Keratinocyte (primary cell): ENCODE results near the gene UBE2O. TPM values are rescaled to one million over a fixed set of nuclear protein-coding genes. Genes with fewer than 3 reads are reported as not detected.
"Not testable (repeated sequence)": the region's sequence is repeated elsewhere in the genome, so short reads cannot be mapped to it uniquely, and the experiment has no call there.

ENCODE experiments used
- DNase-seq: peaks from one replicate; pipeline ENCODE4 v3.0.0-alpha.2; 2011; ENCODE audit warnings: low read depth, missing footprints, low spot score
- FAIRE-seq: peaks from 2 replicates; lab custom pipeline; 2011; peaks lifted over from hg19 to GRCh38; lab: Jason Lieb, UNC
- H2AFZ ChIP-seq: 2 replicates; pipeline ENCODE4 v1.6.0; 2012; ENCODE audit warnings: low read length, control low read depth, inconsistent platforms; ENCODE audit not compliant: control insufficient read depth
- H3K27ac ChIP-seq: 2 replicates; pipeline ENCODE4 v1.5.1; 2011; ENCODE audit warnings: low read length; ENCODE audit not compliant: control insufficient read depth, insufficient read depth
- H3K27me3 ChIP-seq: 3 replicates; pipeline ENCODE4 v1.6.0; 2011; ENCODE audit warnings: low read length; ENCODE audit not compliant: control insufficient read depth, insufficient read depth; ENCODE audit errors: extremely low read depth
- H3K36me3 ChIP-seq, 2 experiments: 2 replicates in 1 of 2; 3 replicates in 1 of 2; pipeline ENCODE4 v1.5.1; 2011; ENCODE audit warnings: low read length in 2 of 2, mild to moderate bottlenecking in 1 of 2; ENCODE audit not compliant: control insufficient read depth in 2 of 2, insufficient read depth in 2 of 2; ENCODE audit errors: extremely low read depth in 1 of 2
- H3K4me1 ChIP-seq: 3 replicates; pipeline ENCODE4 v1.5.1; 2011; ENCODE audit warnings: low read length; ENCODE audit not compliant: control insufficient read depth, insufficient read depth; ENCODE audit errors: extremely low read depth
- H3K4me2 ChIP-seq: 3 replicates; pipeline ENCODE4 v1.6.0; 2011; ENCODE audit warnings: low read depth, low read length; ENCODE audit not compliant: control insufficient read depth, insufficient read depth; ENCODE audit errors: extremely low read depth
- H3K4me3 ChIP-seq, 3 experiments: fragments of 200-600 bp in 1 of 3; sonication (generic) in 1 of 3; 2 replicates in 2 of 3; 3 replicates in 1 of 3; pipeline ENCODE4 v1.5.1; 2011 to 2016; ENCODE audit warnings: low read length in 3 of 3, mild to moderate bottlenecking in 3 of 3, control low read depth in 2 of 3, inconsistent platforms in 1 of 3, low read depth in 1 of 3, mixed read lengths in 1 of 3, mixed run types in 1 of 3, moderate library complexity in 1 of 3; ENCODE audit not compliant: control insufficient read depth in 2 of 3, insufficient read depth in 2 of 3; ENCODE audit errors: extremely low read depth in 1 of 3
- H3K79me2 ChIP-seq: 2 replicates; pipeline ENCODE4 v1.6.0; 2012; ENCODE audit warnings: low read length; ENCODE audit not compliant: control insufficient read depth, insufficient read depth
- H3K9ac ChIP-seq: 3 replicates; pipeline ENCODE4 v1.6.0; 2011; ENCODE audit warnings: low read length; ENCODE audit not compliant: control insufficient read depth, insufficient read depth; ENCODE audit errors: extremely low read depth
- H3K9me1 ChIP-seq: 3 replicates; pipeline ENCODE4 v1.6.0; 2011; ENCODE audit warnings: low read length; ENCODE audit not compliant: control insufficient read depth, insufficient read depth; ENCODE audit errors: extremely low read depth
- H3K9me3 ChIP-seq: 2 replicates; pipeline ENCODE4 v1.5.1; 2012; ENCODE audit warnings: low read depth, low read length; ENCODE audit not compliant: control insufficient read depth
- H4K20me1 ChIP-seq: 3 replicates; pipeline ENCODE4 v1.6.0; 2011; ENCODE audit warnings: low read length; ENCODE audit not compliant: control insufficient read depth, insufficient read depth; ENCODE audit errors: extremely low read depth
- CTCF ChIP-seq, 3 experiments: IDR thresholded peaks in 1 of 3; conservative IDR thresholded peaks in 1 of 3; optimal IDR thresholded peaks in 1 of 3; 2 replicates in 2 of 3; 3 replicates in 1 of 3; pipeline versions ENCODE3 to v1.5.1; 2011; ENCODE audit warnings: low read length in 3 of 3, mild to moderate bottlenecking in 3 of 3, moderate library complexity in 2 of 3, control low read depth in 1 of 3, inconsistent platforms in 1 of 3; ENCODE audit not compliant: insufficient read depth in 2 of 3; ENCODE audit errors: extremely low read depth in 1 of 3
- EZH2 ChIP-seq: IDR thresholded peaks from one replicate; pipeline ENCODE4 v1.6.1; 2012; ENCODE audit warnings: inconsistent platforms, mild to moderate bottlenecking, low read length, moderate library complexity
- dilution Hi-C: fragments of 300-500 bp; cut with MboI; formaldehyde crosslinking; loops from one replicate; pipeline ENCODE4 v1.7.0; 2020; ENCODE audit warnings: low sequenced_read_pairs; ENCODE audit not compliant: extremely low pct_ligation_motif_present
- polyA plus RNA-seq, 5 experiments: library from polyadenylated mRNA; depleted of rRNA in 3 of 5; stranded (reverse) in 3 of 5; stranded (forward) in 1 of 5; unstranded in 1 of 5; fragments of >200 nt; gene quantifications; 1 replicate in 1 of 5; 2 replicates in 3 of 5; 3 replicates in 1 of 5; pipeline versions ENCODE4 v1.2.1 to v1.2.3, GENCODE V29; 2011 to 2012; ENCODE audit warnings: missing spikeins in 2 of 5, low read depth in 1 of 5, low replicate concordance in 1 of 5

The UBE2O gene
- polyA plus RNA-seq, 1 donor (not counting 4 experiments of a cell fraction or from before 2014, with no cell fraction given), result 10.9 TPM

GRCh38 chr17:76350463-76350862, 102.5 kb downstream of the UBE2O start:
- no peak overlapping the region for H2AFZ ChIP-seq
- FAIRE-seq (no peak), DNase-seq (no peak)
- TF ChIP-seq CTCF (optimal IDR thresholded peaks at IDR 0.05 in 1 of 3, IDR thresholded peaks at IDR 0.05 in 1 of 3, conservative IDR thresholded peaks at IDR 0.05 in 1 of 3; ENCODE audit: extremely low read depth in 1 of 3, insufficient read depth in 2 of 3, low read length in 3 of 3), result no peak
- no peak for TF ChIP-seq EZH2
- no peak overlapping the region for H3K4me2 ChIP-seq
- H3K79me2 ChIP-seq, result peaks cover 23% of the 10 kb centered on the region
- H3K36me3 ChIP-seq, result peaks cover 0 to 14% of the 10 kb centered on the region in 2 experiments
- H3K9me3 ChIP-seq, result no peaks in the 10 kb centered on the region
- H3K4me3 ChIP-seq, result no peak overlapping the region
- no peak overlapping the region for H3K27ac ChIP-seq
- H3K4me1 ChIP-seq, result peaks cover 16% of the 10 kb centered on the region
- no peaks in the 10 kb centered on the region for H3K27me3 ChIP-seq
- H4K20me1 ChIP-seq, result no peaks in the 10 kb centered on the region
- no peaks in the 10 kb centered on the region for H3K9me1 ChIP-seq
- dilution Hi-C loops, result no loop called here
- no peak overlapping the region for H3K9ac ChIP-seq

DNA sequence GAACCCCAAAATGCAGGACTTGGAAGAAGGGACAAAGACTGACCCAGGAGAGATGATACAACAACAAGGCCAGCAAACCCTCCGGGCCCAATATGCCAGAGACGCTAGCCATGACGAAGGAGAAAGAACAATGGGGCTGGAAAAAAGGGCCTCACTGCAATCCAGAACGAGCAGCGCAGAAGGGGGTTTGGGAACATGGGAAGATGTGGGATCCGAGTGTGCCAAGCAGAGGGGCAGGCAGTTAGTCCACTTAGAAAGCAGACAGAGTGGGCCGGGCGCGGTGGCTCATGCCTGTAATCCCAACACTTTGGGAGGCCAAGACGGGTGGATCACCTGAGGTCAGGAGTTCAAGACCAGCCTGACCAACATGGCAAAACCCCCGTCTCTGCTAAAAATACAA, 106.0 kb downstream of the UBE2O start:
- H3K9ac ChIP-seq, H2AFZ ChIP-seq, H4K20me1 ChIP-seq, H3K4me3 ChIP-seq, DNase-seq, FAIRE-seq, H3K4me2 ChIP-seq, H3K27ac ChIP-seq, H3K9me1 ChIP-seq, dilution Hi-C loops, H3K27me3 ChIP-seq, H3K4me1 ChIP-seq, H3K9me3 ChIP-seq: not testable (repeated sequence)
- Histone ChIP-seq H3K79me2 (peaks cover 13% of the 10 kb centered on the region), H3K36me3 (peaks cover 8 to 19% of the 10 kb centered on the region in 2 experiments)

DNA sequence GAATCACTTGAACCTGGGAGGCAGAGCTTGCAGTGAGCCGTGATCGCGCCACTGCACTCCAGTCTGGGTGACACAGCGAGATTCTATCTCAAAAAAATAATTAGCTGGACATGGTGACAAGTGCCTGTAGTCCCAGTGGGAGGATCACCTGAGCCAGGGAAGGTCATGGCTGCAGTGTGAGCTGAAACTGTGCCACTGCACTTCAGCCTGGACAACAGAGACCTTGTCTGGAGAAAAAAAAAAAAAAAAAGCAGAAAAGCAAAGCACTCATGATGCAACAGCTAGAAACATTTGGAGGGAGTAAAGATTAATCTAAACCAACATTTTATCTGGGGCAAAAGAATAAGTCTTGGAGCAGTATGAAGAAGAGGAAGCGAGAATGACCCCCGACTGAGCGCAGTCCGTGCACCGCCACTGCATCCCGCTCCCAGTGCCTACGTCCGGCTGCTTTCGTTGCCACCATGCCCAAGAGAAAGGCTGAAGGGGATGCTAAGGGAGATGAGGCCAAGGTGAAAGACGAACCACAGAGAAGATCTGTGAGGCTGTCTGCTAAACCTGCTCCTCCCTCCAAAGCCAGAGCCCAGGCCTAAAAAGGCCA, 107.5 kb downstream of the UBE2O start:
- Histone ChIP-seq H3K4me1 (no peaks in the 10 kb centered on the region), H3K9me3 (no peaks in the 10 kb centered on the region), H3K79me2 (peaks cover 3% of the 10 kb centered on the region), H2AFZ (no peak overlapping the region), H3K36me3 (peaks cover 10 to 19% of the 10 kb centered on the region in 2 experiments), H3K27me3 (no peaks in the 10 kb centered on the region), H3K9ac (no peak overlapping the region), H3K4me3 (no peak overlapping the region), H3K4me2 (no peak overlapping the region), H4K20me1 (no peaks in the 10 kb centered on the region), H3K27ac (no peak overlapping the region), H3K9me1 (no peaks in the 10 kb centered on the region)
- no peak for TF ChIP-seq EZH2
- no peak for DNase-seq
- FAIRE-seq, result no peak
- dilution Hi-C loops, result no loop called here
